ENCODE data around the gene RAB40B.
"Not testable (repeated sequence)": the region's sequence is repeated elsewhere in the genome, so short reads cannot be mapped to it uniquely, and the experiment has no call there.

Gene RAB40B

GRCh38 chr17:82666931-82667667, 31.4 kb downstream of the RAB40B start:
- DNase-seq = no peak

GRCh38 chr17:82665891-82666290, 32.6 kb downstream of the RAB40B start:
- no peak for DNase-seq

GRCh38 chr17:82665217-82665616, 33.3 kb downstream of the RAB40B start:
- no peak for DNase-seq

- DNase-seq = no peak
Observed at GRCh38 chr17:82664701-82665182, 33.8 kb downstream of the RAB40B start.

GRCh38 chr17:82664276-82664575, 34.3 kb downstream of the RAB40B start:
- no peak for DNase-seq

GRCh38 chr17:82663381-82664275, 34.9 kb downstream of the RAB40B start:
- DNase-seq = no peak

GRCh38 chr17:82662711-82663261, 35.7 kb downstream of the RAB40B start:
- DNase-seq = no peak

- no peak for DNase-seq
Observed at GRCh38 chr17:82661717-82662683, 36.5 kb downstream of the RAB40B start.

GRCh38 chr17:82659886-82660285, 38.6 kb downstream of the RAB40B start:
- DNase-seq = no peak

- no peak for DNase-seq
Observed at GRCh38 chr17:82658796-82659452, 39.6 kb downstream of the RAB40B start.

- DNase-seq = no peak
Observed at GRCh38 chr17:82658331-82658730, 40.2 kb downstream of the RAB40B start.

- no peak for DNase-seq
Observed at GRCh38 chr17:82657926-82658325, 40.6 kb downstream of the RAB40B start.

- DNase-seq = no peak
Observed at GRCh38 chr17:82656266-82656665, 42.2 kb downstream of the RAB40B start.

GRCh38 chr17:82655523-82655922, 43.0 kb downstream of the RAB40B start:
- no peak for DNase-seq

- DNase-seq = no peak
Observed at GRCh38 chr17:82655038-82655479, 43.4 kb downstream of the RAB40B start.

- not testable (repeated sequence) for DNase-seq
Observed at GRCh38 chr17:82654611-82655010, 43.9 kb downstream of the RAB40B start.

GRCh38 chr17:82653651-82654528, 44.6 kb downstream of the RAB40B start:
- no peak for DNase-seq

GRCh38 chr17:82650723-82651122, 47.8 kb downstream of the RAB40B start:
- no peak for DNase-seq

- no peak for DNase-seq
Observed at GRCh38 chr17:82649501-82650261, 48.8 kb downstream of the RAB40B start.

GRCh38 chr17:82648742-82649331, 49.7 kb downstream of the RAB40B start:
- no peak for DNase-seq
